ENCODE results near the gene MGAT4A. TPM values are rescaled to one million over a fixed set of nuclear protein-coding genes. Genes with fewer than 3 reads are reported as not detected.
A peak's percentile ranks its signal among the peaks of the same experiment; 100 is the strongest.

MGAT4A gene
- total and polyA plus RNA-seq, 10 of the 15 experiments (the other 5 are each of a cell fraction or from before 2014, with no cell fraction given), result 4.3 to 23.4 (median 13.6) TPM

- Histone ChIP-seq H3K4me3 (no peak overlapping the region), H3K9ac (ENCODE audit: control insufficient read depth, insufficient read depth, low read length) (no peak overlapping the region), H3K27me3 (replicated peaks in 1 of 2; ENCODE audit: control insufficient read depth in 2 of 2, insufficient read depth in 2 of 2, low read length in 1 of 2) (no peaks in the 10 kb centered on the region), H3K4me1 (ENCODE audit: control insufficient read depth, insufficient read depth, low read length) (no peaks in the 10 kb centered on the region; the same call in 1 of the 2 replicates), H3K36me3 (ENCODE audit: control insufficient read depth in 2 of 2, insufficient read depth in 2 of 2, low read length in 1 of 2) (no peaks in the 10 kb centered on the region), H3K9me3 (replicated peaks; ENCODE audit: control insufficient read depth, insufficient read depth, low read length) (no peaks in the 10 kb centered on the region; the same call in 2 of the 3 replicates), H4K20me1 (ENCODE audit: control insufficient read depth, insufficient read depth) (no peaks in the 10 kb centered on the region; the same call in 1 of the 2 replicates), H3K27ac (ENCODE audit: control insufficient read depth, insufficient read depth) (no peak overlapping the region), H3K79me2 (ENCODE audit: control insufficient read depth, insufficient read depth, low read length) (no peaks in the 10 kb centered on the region), H3K4me2 (ENCODE audit: control insufficient read depth, insufficient read depth) (no peak overlapping the region), H2AFZ (ENCODE audit: control insufficient read depth, low read depth, low read length) (no peak overlapping the region)
- 29% methylated on average over 2 of the region's 2 CpGs for WGBS (ENCODE audit: insufficient coverage, insufficient replicate concordance, low lambda C conversion rate, missing lambda C conversion rate)
- ChIA-PET POLR2A (interaction anchor here (0.6 to 0.9 kb wide), 3 partner anchors 8 to 36 kb away, joined by 3 to 4 read pairs (median 3); no protein-coding TSS in a partner anchor), CTCF (interaction anchor here (1.6 kb wide), 1 partner anchor 37 kb away, joined by 4 read pairs; no protein-coding TSS in a partner anchor), SMC1A (ENCODE audit: uncharacterized antibody, unreplicated experiment) (interaction anchor here (0.6 to 3.1 kb wide), 9 partner anchors 8 to 561 kb away, joined by 3 to 14 read pairs (median 5); no protein-coding TSS in a partner anchor), RAD21 (ENCODE audit: unreplicated experiment) (no interaction called here)
- in situ Hi-C loops (cut with MboI) (no loop called here), intact Hi-C loops (cut with micrococcal nuclease; ENCODE audit: unreplicated experiment) (no loop called here)
- ATAC-seq (no peak), FAIRE-seq (no peak), DNase-seq (ENCODE audit: low read depth, low spot score) (no peak)
- TF ChIP-seq RUNX3 (IDR thresholded peaks at IDR 0.05; ENCODE audit: low read length) (peak; percentile 21; the same call in 1 of the 2 replicates), GATAD2B (conservative IDR thresholded peaks at IDR 0.05; ENCODE audit: low read depth) (no peak)
- BruUV-seq (replicated peaks), result no TSS peak
Measured at GRCh38 chr2:98734823-98735260, 3.9 kb upstream of the MGAT4A start.

- RAD21 ChIA-PET (ENCODE audit: unreplicated experiment), result interaction anchor here (1.6 kb wide), 1 partner anchor 33 kb away, joined by 4 read pairs; no protein-coding TSS in a partner anchor
- FAIRE-seq (no peak), ATAC-seq (no peak), DNase-seq (ENCODE audit: low read depth, low spot score) (no peak)
- in situ Hi-C loops (cut with MboI), result no loop called here
- POLR2A ChIA-PET, result interaction anchor here (0.7 kb wide), 1 partner anchor 25 kb away, joined by 3 read pairs; no protein-coding TSS in a partner anchor
- Histone ChIP-seq H3K36me3 (ENCODE audit: control insufficient read depth in 2 of 2, insufficient read depth in 2 of 2, low read length in 1 of 2) (no peaks in the 10 kb centered on the region), H3K4me2 (ENCODE audit: control insufficient read depth, insufficient read depth) (peak overlapping the region; percentile 30; the same call in 1 of the 2 replicates), H3K79me2 (ENCODE audit: control insufficient read depth, insufficient read depth, low read length) (no peaks in the 10 kb centered on the region; the same call in 1 of the 2 replicates), H3K27ac (ENCODE audit: control insufficient read depth, insufficient read depth) (no peak overlapping the region), H3K4me1 (ENCODE audit: control insufficient read depth, insufficient read depth, low read length) (no peaks in the 10 kb centered on the region; the same call in 1 of the 2 replicates), H3K9me3 (replicated peaks; ENCODE audit: control insufficient read depth, insufficient read depth, low read length) (no peaks in the 10 kb centered on the region; the same call in 2 of the 3 replicates), H2AFZ (ENCODE audit: control insufficient read depth, low read depth, low read length) (no peak overlapping the region), H3K4me3 (no peak overlapping the region), H4K20me1 (ENCODE audit: control insufficient read depth, insufficient read depth) (no peaks in the 10 kb centered on the region; the same call in 1 of the 2 replicates), H3K27me3 (replicated peaks in 1 of 2; ENCODE audit: control insufficient read depth in 2 of 2, insufficient read depth in 2 of 2, low read length in 1 of 2) (no peaks in the 10 kb centered on the region; a peak in 1 of 4 replicates), H3K9ac (ENCODE audit: control insufficient read depth, insufficient read depth, low read length) (no peak overlapping the region)
- WGBS (ENCODE audit: insufficient coverage, insufficient replicate concordance, low lambda C conversion rate, missing lambda C conversion rate), result 0% methylated on average over 3 of the region's 3 CpGs
- SMC1A ChIA-PET (ENCODE audit: uncharacterized antibody, unreplicated experiment), result interaction anchor here (1.1 to 3.1 kb wide), 8 partner anchors 10 to 33 kb away, joined by 3 to 14 read pairs (median 6); no protein-coding TSS in a partner anchor
- intact Hi-C loops (cut with micrococcal nuclease; ENCODE audit: unreplicated experiment), result no loop called here
- TF ChIP-seq EED (IDR thresholded peaks at IDR 0.05; ENCODE audit: low read depth) (peak; percentile 35; the same call in 1 of the 2 replicates), NFIC (IDR thresholded peaks at IDR 0.05; ENCODE audit: low read depth, low read length) (no peak; the same call in 1 of the 2 replicates)
- CTCF ChIA-PET, result interaction anchor here (1.6 kb wide), 1 partner anchor 37 kb away, joined by 4 read pairs; no protein-coding TSS in a partner anchor
- no TSS peak for BruUV-seq (replicated peaks)
Measured at GRCh38 chr2:98734162-98734561, 3.2 kb upstream of the MGAT4A start.

Measured in GM12878 (cell line).